Fibroblast of pulmonary artery (primary cell): ENCODE results near the gene DLG5.

Source experiments
- DNase-seq: peaks from one replicate; pipeline ENCODE4 v3.0.0-alpha.2; 2010; ENCODE audit warnings: low read depth
- H3K4me3 ChIP-seq: replicated peaks from 2 replicates; pipeline ENCODE4 v1.5.1; 2011; ENCODE audit warnings: low read depth, mild to moderate bottlenecking, control low read depth, low read length, moderate library complexity
- TF ChIP-seq, protein P1 (sequence below): IDR thresholded peaks from 2 replicates; pipeline ENCODE4 v1.5.1; 2011; ENCODE audit warnings: mild to moderate bottlenecking, control low read depth, low read length, inconsistent platforms; ENCODE audit errors: missing control alignments

The DLG5 gene

DNA sequence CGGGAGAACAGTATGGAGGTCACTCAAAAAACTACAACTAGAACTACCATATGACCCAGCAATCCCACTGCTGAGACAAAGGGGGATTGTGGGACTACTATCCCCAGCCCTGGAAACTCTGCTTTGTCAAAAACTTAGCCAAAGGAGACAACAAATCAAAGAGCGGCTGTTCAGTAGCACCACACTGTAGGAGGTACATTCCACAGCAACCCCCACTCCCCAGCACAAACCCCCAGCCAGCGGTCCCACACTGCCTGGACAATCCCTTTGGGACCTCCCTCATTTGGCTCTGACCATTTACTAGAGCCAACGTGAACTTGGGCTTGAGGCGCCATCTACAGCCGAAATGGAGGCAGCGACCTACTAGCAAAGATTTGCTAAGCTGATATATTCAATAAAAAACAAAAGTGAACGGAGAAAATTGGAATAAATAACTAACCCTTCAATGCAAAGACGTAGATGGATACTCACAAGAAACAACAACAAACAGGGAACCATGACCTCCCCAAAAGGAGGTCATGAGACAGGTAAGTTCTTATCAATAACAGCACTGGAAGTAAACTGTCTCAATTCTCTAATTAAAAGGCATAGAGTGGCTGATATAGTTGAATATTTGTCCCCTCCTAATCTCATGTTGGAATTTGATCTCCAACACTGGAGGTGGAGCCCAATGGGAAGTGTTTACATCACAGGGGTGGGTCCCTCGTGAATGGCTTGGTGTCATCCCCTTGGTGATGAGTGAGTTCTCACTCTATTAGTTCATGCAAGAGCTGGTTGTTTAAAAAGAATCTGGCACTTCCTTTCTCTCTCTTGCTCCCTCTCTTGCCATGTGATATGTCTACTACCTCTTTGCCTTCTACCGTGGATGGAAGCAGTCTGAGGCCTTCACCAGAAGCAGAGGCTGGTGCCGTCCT lies 170.0 kb downstream of the DLG5 start:
- no peak overlapping the region for H3K4me3 ChIP-seq
- TF ChIP-seq, protein P1, sequence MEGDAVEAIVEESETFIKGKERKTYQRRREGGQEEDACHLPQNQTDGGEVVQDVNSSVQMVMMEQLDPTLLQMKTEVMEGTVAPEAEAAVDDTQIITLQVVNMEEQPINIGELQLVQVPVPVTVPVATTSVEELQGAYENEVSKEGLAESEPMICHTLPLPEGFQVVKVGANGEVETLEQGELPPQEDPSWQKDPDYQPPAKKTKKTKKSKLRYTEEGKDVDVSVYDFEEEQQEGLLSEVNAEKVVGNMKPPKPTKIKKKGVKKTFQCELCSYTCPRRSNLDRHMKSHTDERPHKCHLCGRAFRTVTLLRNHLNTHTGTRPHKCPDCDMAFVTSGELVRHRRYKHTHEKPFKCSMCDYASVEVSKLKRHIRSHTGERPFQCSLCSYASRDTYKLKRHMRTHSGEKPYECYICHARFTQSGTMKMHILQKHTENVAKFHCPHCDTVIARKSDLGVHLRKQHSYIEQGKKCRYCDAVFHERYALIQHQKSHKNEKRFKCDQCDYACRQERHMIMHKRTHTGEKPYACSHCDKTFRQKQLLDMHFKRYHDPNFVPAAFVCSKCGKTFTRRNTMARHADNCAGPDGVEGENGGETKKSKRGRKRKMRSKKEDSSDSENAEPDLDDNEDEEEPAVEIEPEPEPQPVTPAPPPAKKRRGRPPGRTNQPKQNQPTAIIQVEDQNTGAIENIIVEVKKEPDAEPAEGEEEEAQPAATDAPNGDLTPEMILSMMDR = peak; percentile 89
- peak; percentile 80 for DNase-seq

DNA sequence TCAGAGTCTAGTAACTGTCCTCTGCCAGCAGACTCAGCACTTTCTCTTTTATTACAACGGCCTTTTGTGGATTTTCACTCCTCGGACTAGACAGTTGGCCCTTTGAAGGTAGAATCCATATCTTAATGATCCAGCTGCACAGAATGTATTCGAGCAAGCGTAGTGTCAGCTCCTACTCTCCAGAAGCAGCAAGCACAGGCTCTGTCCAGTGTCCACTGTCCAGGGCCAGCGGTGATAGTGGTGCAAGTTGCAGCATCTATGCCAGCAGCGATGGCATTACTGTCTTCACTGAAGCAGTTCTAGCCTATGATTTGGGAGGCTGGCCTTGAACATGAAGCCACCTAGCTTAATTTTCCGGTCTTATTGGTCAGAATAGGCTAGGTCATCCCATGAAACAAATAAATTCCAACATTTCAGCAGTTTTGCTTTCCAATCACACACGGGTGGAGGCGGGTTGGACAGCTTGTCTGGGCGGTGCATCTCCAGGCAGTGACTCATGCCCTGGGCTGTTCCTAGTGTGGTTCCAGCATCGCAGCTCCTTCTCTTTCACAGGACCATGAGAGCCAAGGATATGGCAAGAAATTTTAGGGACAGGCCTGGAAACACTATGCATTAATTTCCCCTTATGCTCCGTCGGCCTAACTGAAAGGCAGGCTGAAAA lies 180.4 kb downstream of the DLG5 start:
- TF ChIP-seq, protein P1 = no peak
- DNase-seq = peak; percentile 64
- no peak overlapping the region for H3K4me3 ChIP-seq

DNA sequence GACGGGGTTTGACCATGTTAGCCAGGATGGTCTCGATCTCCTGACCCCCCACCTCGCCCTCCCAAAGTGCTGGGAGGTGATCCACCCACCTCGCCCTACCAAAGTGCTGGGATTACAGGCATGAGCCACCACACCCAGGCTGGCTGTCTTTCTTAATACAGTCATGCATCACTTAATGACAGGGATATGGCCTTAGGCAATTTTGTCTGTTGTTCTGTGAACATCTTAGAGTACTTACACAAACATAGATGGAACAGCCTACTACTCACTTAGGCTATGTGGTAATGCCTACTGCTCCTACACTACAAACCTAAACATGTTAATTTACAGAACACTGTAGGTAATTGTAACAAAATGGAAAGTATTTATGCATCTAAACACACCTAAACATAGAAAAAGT lies 182.3 kb downstream of the DLG5 start:
- H3K4me3 ChIP-seq = no peak overlapping the region
- no peak for DNase-seq
- TF ChIP-seq, protein P1 = no peak

DNA sequence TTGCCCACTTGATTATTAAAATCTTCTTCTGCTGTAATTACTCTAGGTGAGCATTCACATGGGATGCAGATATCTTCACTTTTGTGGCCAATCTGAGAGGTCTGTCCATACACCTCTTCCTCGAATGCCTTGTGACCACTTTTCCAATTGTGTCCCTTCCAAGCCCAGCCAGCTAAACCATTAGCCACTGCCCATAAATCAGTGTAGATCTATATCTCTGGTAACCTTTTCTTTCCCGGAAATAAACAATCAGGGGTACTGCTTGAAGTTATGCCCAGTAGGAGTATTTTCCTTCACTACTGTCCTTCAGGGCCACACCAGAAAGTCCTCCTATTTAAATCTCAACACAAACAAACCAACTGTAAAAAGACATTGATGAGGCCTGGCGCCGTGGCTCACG lies 184.4 kb downstream of the DLG5 start:
- TF ChIP-seq, protein P1 = no peak
- no peak for DNase-seq
- no peak overlapping the region for H3K4me3 ChIP-seq

DNA sequence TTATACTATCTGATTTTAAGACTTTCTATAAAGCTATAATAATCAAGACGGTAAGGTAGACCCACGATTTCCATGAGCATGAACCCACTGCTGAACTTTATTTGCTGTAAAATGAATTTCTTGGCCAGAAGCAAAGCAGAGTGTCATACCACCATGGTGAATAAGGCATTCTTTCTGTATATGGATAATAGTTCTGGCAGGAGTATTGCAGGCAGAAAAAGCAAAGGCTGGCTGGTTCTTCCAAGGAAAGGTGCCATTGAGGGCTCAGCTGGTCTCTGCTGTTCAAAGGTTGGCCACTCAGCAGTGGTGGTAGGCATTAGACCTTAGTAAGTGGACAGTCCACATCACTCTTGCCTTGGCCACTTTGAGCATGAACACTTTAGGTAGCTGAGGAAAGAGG lies 184.8 kb downstream of the DLG5 start:
- DNase-seq = peak; percentile 17
- TF ChIP-seq, protein P1 = no peak
- H3K4me3 ChIP-seq = no peak overlapping the region
